Endothelial cell of umbilical vein (primary cell): ENCODE results near the gene TMEM252. TPM values are rescaled to one million over a fixed set of nuclear protein-coding genes. Genes with fewer than 3 reads are reported as not detected.

Experiments
- BruUV-seq: library from RNA; stranded (reverse); fragments of 400-500 nt; replicated peaks from 2 replicates; lab custom pipeline; 2021; lab: Mats Ljungman, UMichigan
- CTCF ChIA-PET: fragments of 300-600, 350-600 bp; sonication (Branson Sonifier 250); formaldehyde crosslinking; loops from one replicate; lab custom pipeline; 2021; ENCODE audit warnings: antibody characterized with exemption, inconsistent platforms; lab: Charles Lee
- POLR2A ChIA-PET: fragments of 300-600, 350-600 bp; sonication (Branson Sonifier 250); formaldehyde crosslinking; loops from one replicate; lab custom pipeline; 2021; ENCODE audit warnings: antibody characterized with exemption, inconsistent platforms; lab: Charles Lee
- DNase-seq: peaks from one replicate; pipeline ENCODE4 v3.0.0-alpha.2; 2011; ENCODE audit warnings: low read depth, low spot score
- FAIRE-seq: peaks from 2 replicates; lab custom pipeline; 2011; peaks lifted over from hg19 to GRCh38; lab: Jason Lieb, UNC
- H2AFZ ChIP-seq: 2 replicates; pipeline ENCODE4 v1.6.0; 2012; ENCODE audit warnings: low read depth, low read length, control low read depth, inconsistent platforms
- H3K27ac ChIP-seq: 2 replicates; pipeline ENCODE4 v1.5.1; 2011; ENCODE audit warnings: low read depth, mild to moderate bottlenecking, control low read depth, low read length, moderate library complexity; ENCODE audit not compliant: insufficient read depth
- H3K27me3 ChIP-seq, 2 experiments: 2 replicates each; pipeline versions ENCODE4 v1.6.0 to v1.6.1; 2011; ENCODE audit warnings: low read length in 2 of 2, mixed read lengths in 1 of 2; ENCODE audit not compliant: control insufficient read depth in 2 of 2, insufficient read depth in 2 of 2
- H3K36me3 ChIP-seq, 2 experiments: 2 replicates in 1 of 2; 3 replicates in 1 of 2; pipeline ENCODE4 v1.5.1; 2011; ENCODE audit warnings: low read length in 2 of 2, mild to moderate bottlenecking in 1 of 2, moderate library complexity in 1 of 2; ENCODE audit not compliant: control insufficient read depth in 2 of 2, insufficient read depth in 2 of 2; ENCODE audit errors: extremely low read depth in 1 of 2
- H3K4me1 ChIP-seq: 3 replicates; pipeline ENCODE4 v1.5.1; 2011; ENCODE audit warnings: mild to moderate bottlenecking, low read length; ENCODE audit not compliant: control insufficient read depth, insufficient read depth; ENCODE audit errors: extremely low read depth
- H3K4me2 ChIP-seq: 2 replicates; pipeline ENCODE4 v1.6.1; 2011; ENCODE audit warnings: low read length, control low read depth, mixed read lengths; ENCODE audit not compliant: insufficient read depth
- H3K4me3 ChIP-seq, 3 experiments: fragments of 200-600 bp in 1 of 3; sonication (generic), shearing (Covaris generic) in 1 of 3; replicated peaks in 1 of 3; 2 replicates each; pipeline ENCODE4 v1.5.1; 2011 to 2016; ENCODE audit warnings: control low read depth in 3 of 3, low read length in 3 of 3, mild to moderate bottlenecking in 2 of 3, inconsistent platforms in 1 of 3, low read depth in 1 of 3, moderate library complexity in 1 of 3; ENCODE audit not compliant: insufficient read depth in 1 of 3
- H3K79me2 ChIP-seq: 2 replicates; pipeline ENCODE4 v1.6.0; 2012; ENCODE audit warnings: low read length, inconsistent platforms; ENCODE audit not compliant: control insufficient read depth, insufficient read depth
- H3K9ac ChIP-seq: replicated peaks from 2 replicates; pipeline ENCODE3; 2011; ENCODE audit warnings: low read length, control low read depth; ENCODE audit not compliant: insufficient read depth; ENCODE audit errors: extremely low read depth
- H3K9me1 ChIP-seq: replicated peaks from 3 replicates; pipeline ENCODE4 v1.6.0; 2011; ENCODE audit warnings: mild to moderate bottlenecking, low read length; ENCODE audit not compliant: control insufficient read depth, insufficient read depth; ENCODE audit errors: extremely low read depth
- H3K9me3 ChIP-seq: replicated peaks from 2 replicates; pipeline ENCODE4 v1.5.1; 2012; ENCODE audit warnings: low read length, inconsistent platforms; ENCODE audit not compliant: control insufficient read depth, insufficient read depth
- H4K20me1 ChIP-seq: replicated peaks from 2 replicates; pipeline ENCODE3; 2011; ENCODE audit warnings: mild to moderate bottlenecking, low read length; ENCODE audit not compliant: control insufficient read depth, insufficient read depth; ENCODE audit errors: extremely low read depth
- EZH2 ChIP-seq: IDR thresholded peaks from 2 replicates; pipeline ENCODE4 v1.6.1; 2012; ENCODE audit warnings: borderline replicate concordance, low read depth, mild to moderate bottlenecking, moderate library complexity, low read length, inconsistent platforms; ENCODE audit not compliant: severe bottlenecking
- FOS ChIP-seq: IDR thresholded peaks from 2 replicates; pipeline ENCODE4 v1.6.1; 2011; ENCODE audit warnings: mild to moderate bottlenecking, low read length, moderate library complexity, borderline replicate concordance; ENCODE audit not compliant: insufficient read depth
- GATA2 ChIP-seq: IDR thresholded peaks from 2 replicates; pipeline ENCODE4 v1.7.0; 2011; ENCODE audit warnings: low read depth, mild to moderate bottlenecking, moderate library complexity, mixed read lengths, low read length; ENCODE audit not compliant: insufficient read length, insufficient read depth
- JUN ChIP-seq: IDR thresholded peaks from 2 replicates; pipeline ENCODE4 v1.6.1; 2011; ENCODE audit warnings: borderline replicate concordance, low read depth; ENCODE audit not compliant: insufficient read length, insufficient read depth
- MYC ChIP-seq: IDR thresholded peaks from one replicate; pipeline ENCODE4 v1.6.1; 2011; ENCODE audit warnings: mild to moderate bottlenecking, low read depth, low read length
- POLR2A ChIP-seq: IDR thresholded peaks from 2 replicates; pipeline ENCODE4 v1.6.1; 2012; ENCODE audit warnings: low read depth, mild to moderate bottlenecking, control low read depth, low read length
- POLR2AphosphoS5 ChIP-seq: IDR thresholded peaks from 2 replicates; pipeline ENCODE4 v1.6.1; 2012; ENCODE audit warnings: low read depth, mild to moderate bottlenecking, control low read depth, low read length, moderate library complexity; ENCODE audit not compliant: insufficient read depth
- dilution Hi-C: fragments of 300-500 bp; cut with MboI; formaldehyde crosslinking; loops from one replicate; pipeline ENCODE4 v1.15.0; 2019; ENCODE audit warnings: low sequenced_read_pairs; ENCODE audit not compliant: extremely low pct_ligation_motif_present
- intact Hi-C: fragments of 100-400 bp; cut with micrococcal nuclease; formaldehyde crosslinking; loops from one replicate; pipeline ENCODE4 v1.10.0; 2022
- polyA plus RNA-seq, 4 experiments: library from polyadenylated mRNA; depleted of rRNA in 3 of 4; stranded (reverse) in 3 of 4; unstranded in 1 of 4; fragments of >200 nt; gene quantifications; 2 replicates each; pipeline versions ENCODE4 v1.2.1 to v1.2.3, GENCODE V29; 2011 to 2012; ENCODE audit warnings: missing spikeins in 1 of 4
- total RNA-seq: library from RNA; stranded (reverse); gene quantifications from 2 replicates; pipeline ENCODE4 v1.2.3, GENCODE V29; 2021
- TF ChIP-seq, protein P1 (sequence below), 2 donors: IDR thresholded peaks; 1 replicate in 1 of 2; 2 replicates in 1 of 2; pipeline ENCODE4 v1.5.1; 2011; ENCODE audit warnings: low read length in 2 of 2, mild to moderate bottlenecking in 2 of 2, moderate library complexity in 2 of 2, control low read depth in 1 of 2, inconsistent platforms in 1 of 2, low read depth in 1 of 2; ENCODE audit not compliant: insufficient read depth in 1 of 2; ENCODE audit errors: extremely low read depth in 1 of 2
- TF ChIP-seq, protein P2 (sequence below): IDR thresholded peaks from 2 replicates; pipeline ENCODE4 v1.6.1; 2011; ENCODE audit not compliant: insufficient read depth, insufficient read length

Gene TMEM252
- total and polyA plus RNA-seq, 2 donors (not counting 3 experiments of a cell fraction or from before 2014, with no cell fraction given), result not detected

DNA sequence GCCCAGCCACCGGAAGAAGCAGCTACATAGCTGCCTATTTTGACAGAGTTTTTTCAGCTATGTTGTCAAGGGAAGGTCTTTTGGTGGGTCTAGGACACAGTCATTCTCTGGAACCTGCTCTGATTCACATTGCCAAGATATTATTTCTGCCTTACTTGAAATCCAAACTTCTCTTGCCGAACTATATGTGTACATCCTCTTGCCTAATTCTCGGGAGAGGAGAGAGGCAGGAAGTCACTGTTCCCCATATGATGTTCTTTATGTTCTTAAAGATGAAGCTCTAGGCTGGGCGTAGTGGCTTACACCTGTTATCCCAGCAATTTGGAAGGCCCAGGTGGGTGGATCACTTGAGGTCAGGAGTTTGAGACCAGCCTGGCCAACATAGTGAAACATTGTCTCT is 8.6 kb downstream of the TMEM252 start:
- Histone ChIP-seq H4K20me1 (no peaks in the 10 kb centered on the region), H3K9me1 (no peaks in the 10 kb centered on the region), H3K79me2 (no peaks in the 10 kb centered on the region), H2AFZ (no peak overlapping the region), H3K27me3 (no peaks in the 10 kb centered on the region), H3K27ac (no peak overlapping the region), H3K4me2 (no peak overlapping the region), H3K36me3 (no peaks in the 10 kb centered on the region), H3K4me3 (no peak overlapping the region), H3K9ac (no peak overlapping the region), H3K4me1 (no peaks in the 10 kb centered on the region), H3K9me3 (no peaks in the 10 kb centered on the region)
- intact Hi-C loops, result no loop called here
- DNase-seq (no peak), FAIRE-seq (no peak)
- dilution Hi-C loops, result no loop called here
- CTCF ChIA-PET, result no interaction called here
- TF ChIP-seq JUN (no peak), EZH2 (no peak), POLR2A (no peak), MYC (no peak), GATA2 (no peak), FOS (no peak), POLR2AphosphoS5 (no peak)
- TF ChIP-seq, protein P1, sequence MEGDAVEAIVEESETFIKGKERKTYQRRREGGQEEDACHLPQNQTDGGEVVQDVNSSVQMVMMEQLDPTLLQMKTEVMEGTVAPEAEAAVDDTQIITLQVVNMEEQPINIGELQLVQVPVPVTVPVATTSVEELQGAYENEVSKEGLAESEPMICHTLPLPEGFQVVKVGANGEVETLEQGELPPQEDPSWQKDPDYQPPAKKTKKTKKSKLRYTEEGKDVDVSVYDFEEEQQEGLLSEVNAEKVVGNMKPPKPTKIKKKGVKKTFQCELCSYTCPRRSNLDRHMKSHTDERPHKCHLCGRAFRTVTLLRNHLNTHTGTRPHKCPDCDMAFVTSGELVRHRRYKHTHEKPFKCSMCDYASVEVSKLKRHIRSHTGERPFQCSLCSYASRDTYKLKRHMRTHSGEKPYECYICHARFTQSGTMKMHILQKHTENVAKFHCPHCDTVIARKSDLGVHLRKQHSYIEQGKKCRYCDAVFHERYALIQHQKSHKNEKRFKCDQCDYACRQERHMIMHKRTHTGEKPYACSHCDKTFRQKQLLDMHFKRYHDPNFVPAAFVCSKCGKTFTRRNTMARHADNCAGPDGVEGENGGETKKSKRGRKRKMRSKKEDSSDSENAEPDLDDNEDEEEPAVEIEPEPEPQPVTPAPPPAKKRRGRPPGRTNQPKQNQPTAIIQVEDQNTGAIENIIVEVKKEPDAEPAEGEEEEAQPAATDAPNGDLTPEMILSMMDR (IDR thresholded peaks at IDR 0.05; ENCODE audit: extremely low read depth in 1 of 2, insufficient read depth in 1 of 2, low read depth in 1 of 2, low read length in 2 of 2), result no peak
- TF ChIP-seq, protein P2, sequence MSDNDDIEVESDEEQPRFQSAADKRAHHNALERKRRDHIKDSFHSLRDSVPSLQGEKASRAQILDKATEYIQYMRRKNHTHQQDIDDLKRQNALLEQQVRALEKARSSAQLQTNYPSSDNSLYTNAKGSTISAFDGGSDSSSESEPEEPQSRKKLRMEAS, result no peak
- no TSS peak for BruUV-seq
- POLR2A ChIA-PET, result no interaction called here
